HG03378 (cell line): ENCODE results near the gene ACTR3.

Experiments used
- ATAC-seq: cut with Tn5 transposase; IDR thresholded peaks from one replicate; pipeline ENCODE4 v1.9.1; 2021; ENCODE audit warnings: mild to moderate bottlenecking, moderate library complexity; ENCODE audit not compliant: unreplicated experiment

Gene ACTR3

DNA sequence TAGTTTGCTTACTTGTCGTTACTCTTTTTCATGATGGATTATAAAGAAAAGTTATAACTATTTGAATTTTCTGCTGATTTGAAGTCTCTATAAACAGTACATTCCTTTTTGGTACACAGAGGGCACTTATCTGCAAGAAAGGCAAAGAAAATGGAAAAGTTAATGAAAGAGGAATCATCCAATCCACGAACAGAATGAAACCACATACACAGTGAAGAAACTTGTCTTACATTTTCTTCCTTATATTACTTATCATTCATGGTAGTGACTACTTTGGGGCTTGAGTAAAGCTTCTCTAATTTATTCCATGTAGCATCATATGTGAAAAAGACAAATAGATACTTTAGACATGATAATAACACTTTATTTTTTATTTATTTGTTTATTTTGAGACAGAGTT is 14.8 kb upstream of the ACTR3 start:
- ATAC-seq = no peak

DNA sequence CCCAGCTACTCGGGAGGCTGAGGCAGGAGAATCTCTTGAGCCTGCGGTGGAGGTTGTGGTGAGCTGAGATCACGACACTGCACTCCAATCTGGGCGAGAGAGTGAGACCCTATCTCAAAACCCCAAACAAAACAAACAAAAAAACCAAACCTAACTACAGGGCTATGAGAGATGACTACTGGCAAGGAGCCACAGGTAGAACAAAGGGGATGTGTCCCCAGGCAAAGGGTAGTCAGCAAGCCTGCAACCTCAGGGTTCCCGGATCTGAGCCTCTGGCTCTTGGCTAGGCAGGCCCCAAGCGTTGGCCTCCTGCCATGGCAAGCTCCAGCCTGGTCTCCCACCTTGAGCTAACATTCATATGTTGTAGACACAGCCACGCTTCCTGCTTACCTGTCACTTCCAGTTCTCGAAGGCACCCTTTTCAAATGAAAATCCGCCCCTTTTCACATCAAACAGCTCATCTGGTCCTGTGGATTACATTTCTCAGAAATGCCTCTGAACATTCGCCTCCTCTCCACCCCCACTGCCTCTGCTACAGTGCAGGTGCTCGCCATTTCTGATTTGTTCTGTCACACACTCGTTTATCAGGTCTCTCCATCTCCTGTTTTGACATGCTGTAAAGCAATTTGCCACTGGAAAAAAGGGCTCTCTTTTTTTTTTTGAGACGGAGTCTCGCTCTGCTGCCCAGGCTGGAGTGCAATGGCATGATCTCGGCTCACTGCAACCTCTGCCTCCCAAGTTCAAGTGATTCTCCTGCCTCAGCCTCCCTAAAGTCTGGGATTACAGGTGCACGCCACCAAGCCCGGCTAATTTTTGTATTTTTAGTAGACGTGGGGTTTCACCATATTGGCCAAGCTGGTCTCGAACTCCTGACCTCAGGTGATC is 13.1 kb upstream of the ACTR3 start:
- ATAC-seq = no peak

DNA sequence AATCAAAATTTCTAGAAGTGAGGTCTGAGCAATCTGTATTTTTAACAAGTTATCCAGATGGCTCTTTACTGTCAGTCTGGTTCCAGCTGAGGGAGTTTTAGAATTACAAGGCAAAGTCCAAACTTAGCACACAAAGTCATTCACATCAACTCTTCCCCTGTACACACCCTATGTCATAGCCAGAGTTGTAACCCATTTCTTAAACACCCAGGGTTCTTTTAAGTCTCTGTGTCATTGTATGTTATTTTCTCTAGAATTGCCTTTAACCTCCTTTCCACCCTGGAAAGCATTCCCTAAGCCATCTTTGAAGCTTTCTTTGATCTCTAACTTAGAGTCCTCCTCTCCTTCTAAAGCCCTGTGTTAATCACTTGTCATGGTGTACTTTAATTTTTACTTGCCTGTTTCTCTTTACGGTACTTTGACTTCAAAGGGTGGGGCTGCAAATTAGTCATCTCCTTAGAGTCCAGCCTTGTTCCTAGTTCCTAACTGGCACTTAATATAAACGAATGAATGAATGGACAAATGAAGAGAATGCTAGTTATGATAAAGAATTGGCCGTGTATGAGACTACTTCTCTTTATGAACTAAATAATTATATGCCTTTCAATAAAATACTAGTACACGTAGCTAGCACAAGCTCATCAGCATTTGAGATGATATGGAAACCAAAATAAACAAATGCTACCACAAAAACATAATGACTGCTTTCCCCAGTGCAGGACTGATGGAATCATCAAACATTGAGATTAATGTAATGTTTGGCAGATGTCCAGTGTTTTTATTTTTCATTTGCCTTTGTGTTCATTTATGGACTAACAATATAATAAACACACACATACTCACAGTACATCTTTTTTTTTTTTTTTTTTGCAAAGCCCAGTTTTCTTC is 11.9 kb upstream of the ACTR3 start:
- no peak for ATAC-seq

DNA sequence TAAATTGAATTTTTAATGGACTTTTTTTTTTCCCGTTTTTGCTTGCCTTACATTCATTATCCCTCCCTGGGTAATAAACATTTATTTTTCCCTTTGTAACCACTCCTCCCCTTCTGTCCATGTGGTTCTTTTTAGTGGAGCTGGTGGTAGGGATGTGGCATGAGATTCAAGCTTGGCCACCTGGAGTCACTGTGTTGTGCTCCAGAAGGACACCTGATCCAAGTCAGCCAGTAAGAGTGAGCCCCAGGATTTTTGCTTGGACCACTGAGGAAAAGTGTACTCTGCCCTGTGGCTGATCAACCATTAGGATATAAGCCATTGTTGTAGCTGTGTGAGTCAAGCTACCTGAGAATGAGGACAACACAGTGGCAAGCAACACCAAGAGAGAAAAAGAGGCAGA is 11.1 kb upstream of the ACTR3 start:
- no peak for ATAC-seq

DNA sequence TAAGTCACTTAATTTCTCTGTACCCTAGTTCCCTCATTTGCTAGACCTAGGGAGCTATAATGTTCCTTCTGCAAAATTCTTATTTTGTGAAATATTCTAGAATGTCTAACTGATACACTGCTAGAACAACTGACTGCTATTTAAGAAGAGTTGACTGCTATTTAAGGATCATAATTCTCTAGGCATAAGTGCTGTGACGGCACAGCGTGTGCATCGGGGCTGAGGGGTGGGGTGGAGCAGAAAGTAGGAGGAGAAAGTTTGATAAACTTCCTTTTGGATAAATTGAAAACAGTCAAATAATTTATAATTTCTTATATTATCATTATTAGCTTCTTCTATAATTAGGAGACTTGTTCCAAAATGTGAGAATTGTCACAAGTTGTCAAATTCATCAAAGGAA is 10.4 kb upstream of the ACTR3 start:
- ATAC-seq = no peak

DNA sequence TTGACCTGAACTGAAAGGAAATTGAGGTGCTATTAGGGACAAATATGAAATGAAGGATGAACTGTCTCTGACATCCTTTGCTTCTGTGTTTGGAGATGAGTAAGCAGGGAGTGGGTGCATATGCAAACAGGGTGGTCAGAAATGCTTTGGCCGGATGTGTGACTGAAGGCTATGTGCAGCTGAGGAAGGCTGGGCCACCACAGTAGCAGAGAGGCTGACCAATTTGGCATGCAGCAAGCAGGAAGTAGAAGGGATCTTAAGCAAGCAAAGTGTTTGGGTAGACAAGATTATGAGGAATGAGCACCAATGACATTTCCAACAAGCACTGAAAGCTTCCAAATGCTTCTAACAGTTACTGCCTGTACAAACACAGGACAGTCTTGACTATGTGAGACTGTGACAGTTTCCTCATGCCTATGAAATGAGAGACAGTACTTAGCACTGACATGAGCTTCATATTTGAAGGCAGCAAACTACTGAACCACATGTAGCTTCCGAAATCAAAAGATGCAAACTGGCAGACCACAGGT is 3.3 kb upstream of the ACTR3 start:
- ATAC-seq = peak; percentile 83

DNA sequence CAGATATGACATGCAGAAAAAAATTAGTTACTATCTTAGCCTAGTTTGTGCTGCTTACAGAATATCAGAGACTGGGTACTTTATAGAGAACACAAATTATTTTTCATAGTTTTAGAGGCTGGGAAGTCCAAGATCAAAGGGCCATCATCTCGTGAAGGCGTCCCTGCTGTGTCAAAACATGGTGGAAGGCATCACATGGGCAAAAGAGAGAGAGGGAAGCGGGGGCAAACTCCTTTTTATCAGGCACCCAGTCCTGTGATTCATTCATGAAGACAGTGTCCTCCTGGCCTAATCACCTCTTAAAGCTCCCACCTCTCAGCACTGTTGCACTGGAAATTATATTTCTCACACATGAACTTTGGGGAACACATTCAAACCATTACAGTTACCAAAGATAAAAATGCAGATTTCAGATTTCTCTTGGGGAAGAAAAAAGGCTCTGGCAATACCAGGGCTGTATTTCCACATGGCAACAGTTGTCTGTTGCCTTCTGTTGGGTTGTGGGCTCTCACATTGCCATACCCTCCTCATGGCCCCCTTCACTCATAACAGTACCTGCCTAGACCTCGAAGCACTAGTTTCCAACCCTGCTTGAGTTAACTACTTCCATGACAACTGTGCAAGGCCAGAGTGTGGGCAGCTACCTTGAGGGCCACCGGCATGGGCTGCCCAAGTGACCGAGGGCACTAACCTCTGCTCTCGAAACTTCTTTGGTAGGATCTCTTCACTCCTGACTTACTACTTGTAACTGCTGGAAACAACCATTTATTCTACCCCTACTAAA is 2.7 kb upstream of the ACTR3 start:
- ATAC-seq = no peak

DNA sequence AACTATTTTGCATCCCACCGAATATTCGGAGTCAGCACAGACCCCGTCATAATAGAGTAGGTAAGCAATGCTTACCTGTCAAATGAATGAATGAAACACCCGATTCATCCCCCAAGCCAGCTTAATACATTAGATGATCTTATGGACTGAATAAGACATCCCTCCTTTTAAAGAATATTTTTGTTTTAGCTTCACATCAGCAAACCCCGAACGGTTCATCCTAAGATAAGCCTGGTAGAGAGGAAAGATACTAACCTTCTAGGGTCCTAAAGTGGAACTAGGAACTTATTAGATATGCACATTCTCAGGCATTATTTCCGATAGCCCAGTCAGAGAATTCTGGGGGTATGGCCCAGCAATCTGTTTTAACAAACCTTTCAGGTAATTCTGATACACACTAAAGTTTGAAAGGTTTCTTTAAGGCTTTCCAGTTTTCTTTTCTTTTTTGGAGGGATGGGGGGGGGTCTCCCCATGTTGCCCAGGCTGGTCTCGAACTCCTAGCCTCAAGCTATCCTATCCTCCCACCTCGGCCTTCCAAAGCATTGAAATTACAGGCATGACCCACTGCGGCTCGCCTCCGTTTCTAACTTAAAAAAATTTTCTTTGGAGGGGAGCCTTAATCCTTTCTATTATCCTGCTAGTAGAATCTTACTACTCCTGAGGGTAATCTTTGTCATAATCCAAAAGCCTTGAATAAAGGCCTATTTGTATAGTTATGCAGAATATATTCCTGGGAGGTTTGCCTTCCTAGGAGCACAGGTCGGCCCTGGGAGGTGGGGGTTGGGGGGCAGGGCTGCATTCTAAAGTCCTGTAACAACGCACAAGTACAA is 1.0 kb upstream of the ACTR3 start:
- ATAC-seq = no peak

DNA sequence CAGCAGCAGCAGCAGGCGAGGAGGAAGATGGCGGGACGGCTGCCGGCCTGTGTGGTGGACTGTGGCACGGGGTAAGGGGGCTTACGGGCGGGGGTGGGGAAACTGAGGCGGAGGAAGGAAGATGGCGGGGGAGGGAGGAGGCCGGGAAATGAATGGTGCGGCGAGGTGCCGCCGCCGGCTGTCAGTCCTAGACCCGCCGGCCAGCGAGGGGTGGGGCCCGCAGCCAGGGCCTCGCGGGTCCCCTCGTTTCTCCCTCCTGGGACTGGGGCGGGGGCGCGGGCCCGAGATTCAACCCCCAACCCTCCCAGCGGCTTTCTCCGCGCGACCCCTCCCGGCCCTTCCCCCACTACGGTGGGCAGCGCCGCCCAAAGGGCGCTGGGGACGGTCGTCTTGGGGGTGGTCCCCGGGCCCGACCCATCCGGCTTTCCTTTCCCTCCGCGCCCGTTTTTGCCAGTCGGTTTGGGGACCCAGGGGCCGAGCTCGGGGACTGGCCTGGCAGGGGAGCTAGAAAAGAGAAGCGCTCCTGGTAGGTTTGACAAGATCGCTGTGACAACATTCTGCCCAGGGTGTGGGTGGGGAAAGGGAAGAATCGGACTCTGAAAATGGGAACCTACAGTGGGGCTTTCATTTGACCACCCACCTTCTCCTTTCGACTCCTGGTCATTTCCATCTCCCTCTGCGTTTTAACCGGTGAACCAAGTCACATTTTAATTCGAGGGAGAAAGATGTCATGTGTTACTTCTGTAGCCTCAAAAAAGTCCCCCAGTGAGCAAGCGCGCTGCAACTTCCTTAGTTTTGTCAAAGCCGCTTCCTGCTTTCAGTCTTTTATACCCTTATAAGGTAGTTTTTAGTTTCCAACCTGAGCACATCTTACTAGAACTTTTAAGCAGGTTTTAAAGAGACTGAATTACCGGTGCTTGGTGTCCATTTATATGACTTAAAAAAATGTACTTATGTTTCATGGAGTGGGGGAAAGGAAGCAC is 655 bp downstream of the ACTR3 start:
- peak; percentile 33 for ATAC-seq

DNA sequence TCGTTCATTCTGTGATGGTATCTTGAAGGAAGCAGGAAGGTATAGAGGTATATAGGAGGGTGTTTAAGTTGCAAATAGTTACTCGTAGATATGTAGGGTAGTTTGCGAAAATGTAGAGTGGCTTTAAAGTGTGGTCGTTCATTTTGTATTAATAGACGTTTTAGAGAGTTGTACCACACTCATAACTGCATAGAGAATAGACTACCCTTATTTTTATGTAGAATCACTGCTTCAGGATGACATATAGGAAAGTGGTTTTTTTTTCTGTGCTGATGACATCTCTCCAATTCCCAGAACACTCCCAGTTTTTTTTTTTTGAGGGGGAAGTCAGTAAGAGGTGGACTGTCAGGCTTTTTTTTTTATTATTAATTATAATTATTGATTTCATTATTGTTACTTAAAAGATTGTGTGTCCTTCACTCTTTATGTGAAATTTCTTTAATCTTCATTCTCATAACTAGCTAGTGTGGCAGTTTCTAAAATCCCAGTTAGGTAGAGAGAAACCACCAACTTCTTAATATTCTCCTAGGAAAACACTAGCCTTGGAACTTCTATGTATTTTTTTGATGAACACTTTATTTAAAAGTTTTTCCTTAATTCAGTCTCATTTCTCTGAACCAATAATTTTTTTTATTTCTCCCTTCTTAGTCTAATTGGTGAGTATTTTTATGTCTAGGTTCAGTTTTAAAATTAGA is 1.5 kb downstream of the ACTR3 start:
- no peak for ATAC-seq

DNA sequence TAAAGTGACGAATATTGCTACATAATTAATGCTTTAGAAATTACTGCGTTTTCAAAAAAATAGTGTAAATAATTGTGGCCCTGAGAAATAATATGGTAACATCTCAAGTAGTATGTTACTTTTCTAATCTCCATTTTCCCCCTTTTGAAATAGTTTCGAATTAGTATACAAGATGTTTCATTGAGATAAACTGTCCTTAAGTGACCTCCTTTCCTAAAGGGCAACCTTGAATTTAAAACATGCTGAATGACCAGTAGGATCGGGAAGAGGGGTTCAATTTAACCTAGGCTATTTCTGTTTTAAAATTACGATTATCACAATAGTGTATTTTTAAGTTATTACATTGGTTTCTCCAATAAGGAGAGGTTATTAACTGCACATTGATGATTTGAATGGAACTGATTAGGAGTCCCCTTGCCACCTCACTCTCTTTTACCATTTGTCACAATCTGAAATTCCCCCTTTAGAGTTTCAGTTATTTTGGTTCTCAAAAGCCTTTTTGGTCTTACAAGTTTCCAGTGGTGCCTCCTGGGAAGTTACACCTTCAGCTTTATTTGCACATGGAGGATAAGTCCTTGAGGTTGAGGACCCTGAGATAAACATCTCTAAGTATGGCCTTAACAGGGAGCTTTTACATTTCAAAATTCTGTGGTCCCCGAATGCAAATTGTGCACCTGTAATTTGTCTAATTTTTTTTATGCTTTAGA is 2.3 kb downstream of the ACTR3 start:
- ATAC-seq = no peak

DNA sequence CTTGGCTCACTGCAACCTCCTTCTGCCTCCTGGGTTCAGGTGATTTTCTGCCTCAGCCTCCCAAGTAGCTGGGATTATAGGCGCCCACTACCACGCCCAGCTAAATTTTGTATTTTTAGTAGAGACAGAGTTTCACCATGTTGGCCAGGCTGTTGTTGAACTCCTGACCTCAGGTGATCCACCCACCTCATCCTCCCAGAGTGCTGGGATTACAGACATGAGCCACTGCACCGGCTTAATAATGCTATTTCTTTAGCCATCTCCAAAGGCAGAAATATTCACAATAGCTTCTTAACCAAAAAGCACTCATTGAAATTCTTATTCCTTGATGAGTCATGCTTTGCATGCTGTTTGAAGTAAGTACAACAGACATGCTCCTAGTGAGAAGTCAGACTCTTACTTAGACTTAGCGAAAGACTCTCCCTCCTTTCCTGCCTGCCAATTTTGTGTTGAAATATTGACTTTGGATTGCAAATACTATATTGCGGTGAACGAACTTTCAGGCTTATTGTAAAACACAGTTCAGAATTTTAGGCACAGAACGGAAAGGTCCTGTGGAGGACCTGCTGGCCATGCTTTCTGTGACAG is 4.4 kb downstream of the ACTR3 start:
- ATAC-seq = no peak

DNA sequence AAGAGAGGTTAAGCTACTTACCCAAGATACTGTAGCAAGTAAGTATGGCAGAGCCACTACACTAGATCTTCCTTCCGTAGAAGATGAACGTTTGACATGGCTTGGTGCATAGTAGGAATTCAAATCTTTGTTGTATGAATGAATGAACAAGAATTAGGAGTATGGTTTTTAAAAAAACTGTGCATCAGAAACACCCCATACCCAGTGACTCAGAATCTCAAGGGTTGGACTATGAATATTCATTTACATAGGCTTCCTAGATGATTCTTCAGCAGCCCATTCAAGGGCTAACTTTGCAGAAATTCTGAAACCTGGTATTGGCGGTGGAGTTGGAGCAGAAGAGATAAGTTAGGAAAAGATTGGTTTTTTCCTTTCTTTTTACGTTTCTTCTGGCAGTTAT is 5.4 kb downstream of the ACTR3 start:
- ATAC-seq = no peak

DNA sequence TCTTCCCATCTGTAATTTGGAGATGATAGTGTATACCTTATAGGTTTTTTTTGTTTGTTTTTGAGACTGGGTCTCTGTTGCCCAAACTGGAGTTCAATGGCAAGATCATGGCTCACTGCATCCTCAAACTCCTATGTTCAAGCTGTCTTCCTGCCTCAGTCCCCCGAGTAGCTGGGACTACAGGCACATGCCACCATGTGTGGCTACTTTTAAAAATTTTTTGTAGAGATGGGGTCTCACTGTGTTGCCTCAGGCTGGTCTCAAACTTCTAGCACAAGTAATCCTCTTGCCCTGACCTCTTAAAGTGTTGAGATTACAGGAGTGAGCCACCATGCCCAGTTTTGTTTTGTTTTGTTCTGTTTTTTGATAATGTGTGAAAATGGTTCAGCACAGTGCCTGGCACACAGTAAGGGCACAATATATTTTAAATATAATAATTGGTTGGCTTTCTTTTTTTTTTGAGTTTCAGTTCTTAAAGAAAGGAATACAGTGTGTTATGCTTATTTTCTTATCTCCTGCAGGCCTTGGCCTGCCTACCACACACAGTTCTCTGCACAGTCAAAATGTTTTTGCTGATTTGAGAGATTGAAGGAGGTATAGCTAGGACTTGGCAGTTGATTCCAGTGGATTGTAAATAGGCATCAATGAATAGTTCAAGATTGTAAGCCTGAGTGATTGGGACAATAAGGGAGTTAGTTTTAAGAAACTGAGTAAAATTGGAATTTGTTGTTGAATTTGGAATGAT is 6.1 kb downstream of the ACTR3 start:
- ATAC-seq = no peak

DNA sequence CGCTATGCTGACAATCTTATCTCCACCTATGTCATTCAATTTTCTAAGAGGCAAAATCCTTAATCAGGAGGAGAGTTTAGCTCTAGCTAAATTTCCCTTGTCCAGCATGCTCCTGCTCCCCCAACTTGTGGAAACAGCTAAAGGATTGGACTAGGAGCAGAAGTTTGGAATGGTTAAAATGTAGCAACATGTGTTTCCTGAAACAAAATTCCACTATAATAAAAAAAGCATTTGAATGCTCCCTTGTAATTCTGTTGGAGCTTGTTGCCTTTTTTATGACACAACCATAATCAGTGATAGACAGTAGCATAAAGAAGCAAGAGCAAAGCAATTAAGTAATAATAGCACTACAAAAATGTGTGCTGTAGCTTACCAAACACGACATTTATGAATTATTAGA is 6.9 kb downstream of the ACTR3 start:
- no peak for ATAC-seq

DNA sequence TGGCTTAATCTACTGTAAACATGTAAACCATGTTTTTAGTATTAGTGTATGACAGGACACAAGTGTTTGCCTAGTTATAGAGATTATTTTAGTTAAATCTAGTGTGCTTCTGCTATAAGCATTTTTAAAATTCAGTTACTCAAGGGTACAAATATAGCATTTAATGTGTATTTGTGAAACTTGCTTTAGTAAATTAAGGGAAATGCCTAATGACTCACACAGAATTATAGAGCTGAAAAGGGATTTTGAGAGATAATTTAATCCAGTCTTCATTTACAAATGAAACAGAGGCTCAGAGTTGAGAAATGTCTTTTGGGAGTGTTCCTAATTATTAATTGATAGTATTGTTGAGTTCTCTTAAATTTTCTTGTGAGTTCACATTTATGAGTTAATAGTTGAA is 8.2 kb downstream of the ACTR3 start:
- ATAC-seq = no peak

DNA sequence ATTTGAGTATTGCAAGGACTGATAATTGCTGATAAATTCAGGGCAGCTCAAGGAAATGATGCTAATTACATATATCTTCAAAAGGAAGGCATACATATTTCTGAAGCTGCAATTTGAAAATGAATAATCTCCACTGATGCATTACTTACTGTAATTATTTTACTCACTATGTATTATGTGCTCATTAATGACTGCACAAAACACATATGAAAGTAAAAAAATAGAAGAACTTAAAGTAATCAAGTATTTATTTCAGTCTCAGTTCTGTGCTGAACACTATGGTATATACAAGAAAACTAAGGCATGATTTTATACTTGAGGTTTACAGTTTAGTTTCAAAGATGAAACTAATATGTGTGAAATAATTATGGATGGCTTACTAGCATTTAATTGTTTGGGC is 9.3 kb downstream of the ACTR3 start:
- ATAC-seq = no peak
